ENCODE data around the gene TRIM15. TPM values are rescaled to one million over a fixed set of nuclear protein-coding genes. Genes with fewer than 3 reads are reported as not detected.
A peak's percentile ranks its signal among the peaks of the same experiment; 100 is the strongest.
"Not testable (repeated sequence)": the region's sequence is repeated elsewhere in the genome, so short reads cannot be mapped to it uniquely, and the experiment has no call there.

TRIM15 gene
- total RNA-seq, 2 donors from 2014 or later, result not detected

DNA sequence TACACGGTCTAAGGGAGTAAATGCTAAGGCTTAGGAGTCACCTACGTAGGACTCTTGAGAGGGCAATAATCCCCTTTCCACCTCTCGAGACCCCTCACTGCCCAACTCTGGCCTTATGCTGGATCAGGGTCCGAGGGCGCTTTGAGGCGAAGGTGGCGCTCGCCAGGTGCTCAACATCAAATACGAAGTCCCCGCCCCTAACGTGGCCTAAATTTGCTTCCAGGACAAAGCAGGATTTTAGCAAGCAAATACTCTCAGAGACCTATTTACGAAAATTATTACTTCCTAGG, 50.3 kb downstream of the TRIM15 start:
- DNase-seq, result no peak
- ATAC-seq, result no peak
- intact Hi-C loops (cut with DNase I), result loop anchor here in 1 of 2 donors (10.0 kb wide), 1 partner anchor 111 kb away; the partner anchor contains the start of gene TRIM39

DNA sequence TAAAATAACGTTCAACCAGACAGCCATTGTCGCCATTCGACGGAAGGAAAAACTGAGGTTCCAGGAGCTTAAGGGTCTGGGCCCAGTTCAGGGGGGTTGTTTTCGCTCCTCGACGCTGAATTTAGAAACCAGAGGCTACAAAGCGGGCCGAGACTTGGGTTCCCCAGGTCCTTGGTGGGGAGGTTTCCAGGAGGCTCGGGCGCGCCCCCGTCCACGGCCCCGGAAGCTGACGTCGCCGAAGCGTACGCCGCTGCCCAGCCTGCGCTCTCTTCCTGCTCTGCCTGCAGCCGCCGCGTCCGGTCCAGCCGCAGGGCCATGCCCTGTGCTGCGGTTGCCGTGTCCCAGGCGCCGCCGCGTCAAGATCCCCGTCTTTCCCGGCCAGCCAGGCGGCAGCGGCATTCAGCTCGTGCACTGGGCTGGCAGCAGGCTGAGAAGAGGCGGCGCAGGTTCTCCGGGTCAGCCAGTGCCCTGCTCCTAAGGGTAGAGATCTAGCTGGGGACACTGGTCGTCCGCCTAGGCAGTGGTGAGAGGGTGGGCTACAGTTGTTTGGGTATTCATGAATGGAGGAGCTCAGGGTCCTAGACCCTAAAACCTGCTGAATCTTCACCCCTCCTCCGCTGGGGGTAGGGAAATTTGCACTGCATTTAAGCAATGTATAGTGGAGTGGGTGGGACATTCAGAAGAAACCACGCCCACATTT, 50.8 kb downstream of the TRIM15 start:
- peak; percentile 91 to 95 for ATAC-seq
- intact Hi-C loops (cut with DNase I), result loop anchor here in 1 of 2 donors (10.0 kb wide), 1 partner anchor 111 kb away; the partner anchor contains the start of gene TRIM39
- DNase-seq, result peak; percentile 91

DNA sequence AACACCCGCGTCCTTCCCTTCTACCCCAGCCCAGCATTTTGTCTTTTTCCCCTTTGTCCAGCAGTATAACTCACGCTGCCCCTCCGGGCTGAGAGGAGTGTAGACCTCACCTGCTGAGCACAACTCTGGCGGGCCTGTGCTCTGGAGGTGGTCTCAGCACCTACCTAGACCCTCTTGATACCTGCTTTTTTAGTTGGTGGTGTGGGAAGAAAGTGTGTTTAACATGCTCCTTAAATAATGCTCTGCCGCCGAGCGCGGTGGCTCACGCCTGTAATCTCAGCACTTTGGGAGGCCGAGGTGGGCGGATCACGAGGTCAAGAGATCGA, 51.3 kb downstream of the TRIM15 start:
- DNase-seq (no peak), ATAC-seq (no peak)
- intact Hi-C loops (cut with DNase I), result loop anchor here in 1 of 2 donors (10.0 kb wide), 1 partner anchor 110 kb away; the partner anchor contains the start of gene TRIM39

DNA sequence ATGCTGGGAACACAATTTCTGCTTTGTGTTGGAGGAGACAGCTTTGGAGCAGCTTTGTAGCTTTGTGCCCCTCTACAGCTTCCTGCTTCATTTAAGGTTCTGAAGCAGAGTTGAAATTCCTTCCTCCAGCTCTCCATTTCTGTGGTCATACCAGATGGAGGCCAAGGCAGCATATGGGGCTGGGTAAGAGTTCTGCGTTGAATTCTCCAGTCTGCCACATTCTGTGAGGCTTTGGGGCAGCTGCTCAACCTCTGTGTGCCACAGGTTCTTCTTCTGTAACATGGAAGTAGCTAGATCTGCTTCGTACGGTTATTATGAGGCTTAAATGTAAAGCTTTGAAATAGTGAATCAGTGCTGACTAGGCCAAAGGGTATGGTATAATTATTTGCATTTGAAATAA, 52.8 kb downstream of the TRIM15 start:
- ATAC-seq (no peak), DNase-seq (no peak)
- intact Hi-C loops (cut with DNase I), result loop anchor here in 1 of 2 donors (5.0 to 10.0 kb wide), 2 partner anchors 109 to 181 kb away; partner anchors contain the start of gene TRIM39

DNA sequence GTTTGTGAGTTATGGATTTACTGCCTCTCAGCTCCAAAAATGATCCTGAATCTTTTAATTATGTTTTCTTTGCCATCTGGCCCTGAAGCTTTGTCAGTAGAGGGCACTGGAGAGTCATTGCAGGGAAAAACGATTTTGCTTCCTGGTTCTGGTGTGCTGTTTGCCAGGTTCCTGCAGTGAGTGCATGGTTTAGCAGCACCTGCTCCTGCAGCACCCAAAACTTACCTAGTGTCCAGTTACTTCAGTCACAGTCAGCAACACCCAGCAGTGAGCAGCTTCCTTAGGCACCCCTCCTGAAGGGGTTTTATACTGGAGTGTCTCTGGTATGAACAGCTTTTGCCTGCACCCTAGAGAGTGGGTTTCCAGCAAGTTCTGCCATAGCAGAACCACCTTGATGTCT, 55.9 kb downstream of the TRIM15 start:
- peak; percentile 28 to 44 for ATAC-seq
- DNase-seq, result no peak
- intact Hi-C loops (cut with DNase I), result loop anchor here in 1 of 2 donors (5.0 to 10.0 kb wide), 2 partner anchors 106 to 178 kb away; partner anchors contain the start of gene TRIM39

DNA sequence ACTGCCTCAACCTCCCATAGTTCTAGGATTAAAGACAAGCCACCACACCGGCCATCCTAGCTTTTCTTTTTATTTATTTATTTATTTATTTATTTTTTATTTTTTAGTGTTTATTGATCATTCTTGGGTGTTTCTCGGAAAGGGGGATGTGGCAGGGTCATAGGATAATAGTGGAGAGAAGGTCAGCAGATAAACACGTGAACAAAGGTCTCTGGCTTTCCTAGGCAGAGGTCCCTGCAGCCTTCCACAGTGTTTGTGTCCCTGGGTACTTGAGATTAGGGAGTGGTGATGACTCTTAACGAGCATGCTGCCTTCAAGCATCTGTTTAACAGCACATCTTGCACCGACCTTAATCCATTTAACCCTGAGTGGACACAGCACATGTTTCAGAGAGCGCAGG, 58.0 kb downstream of the TRIM15 start:
- intact Hi-C loops (cut with DNase I), result loop anchor here in 1 of 2 donors (10.0 kb wide), 1 partner anchor 173 kb away; no protein-coding TSS in a partner anchor
- DNase-seq, ATAC-seq: not testable (repeated sequence)

- DNase-seq, ATAC-seq: not testable (repeated sequence)
- intact Hi-C loops (cut with DNase I), result loop anchor here in 1 of 2 donors (10.0 kb wide), 1 partner anchor 173 kb away; no protein-coding TSS in a partner anchor
These were observed 58.6 kb downstream of the TRIM15 start for GRCh38 chr6:30221956-30222355.

Other genes starting within 250 kb of the TRIM15 start
- 100 to 1,000 TPM; 290 to 337 TPM for gene HLA-A, start 221.0 kb upstream of the TRIM15 start, total RNA-seq
- 10 to 100 TPM; 14.7 to 16.6 TPM for gene POLR1H, start 102.3 kb upstream of the TRIM15 start, total RNA-seq
- 10 to 100 TPM; 43.7 to 48.1 TPM for gene PPP1R11, start 96.3 kb upstream of the TRIM15 start, total RNA-seq
- not detected for gene RNF39, start 87.8 kb upstream of the TRIM15 start, total RNA-seq
- not detected for gene TRIM31, start 50.5 kb upstream of the TRIM15 start, total RNA-seq
- gene TRIM40, start 27.4 kb upstream of the TRIM15 start, total RNA-seq, result not detected
- gene TRIM10, start 2.3 kb upstream of the TRIM15 start, total RNA-seq, result not detected
- 10 to 100 TPM; 22.1 to 24.1 TPM for gene TRIM26, start 49.9 kb downstream of the TRIM15 start, total RNA-seq
- gene TRIM39, start 163.4 kb downstream of the TRIM15 start, total RNA-seq, result 10 to 100 TPM in 1 of 2 donors, 1 to 10 TPM in 1; 9.5 to 11.2 TPM
- 10 to 100 TPM; 21.0 to 26.2 TPM for gene RPP21, start 181.6 kb downstream of the TRIM15 start, total RNA-seq